Endothelial cell (in vitro differentiated cells): Measurements from ENCODE around the gene GRHPR. TPM values are rescaled to one million over a fixed set of nuclear protein-coding genes. Genes with fewer than 3 reads are reported as not detected.
A peak's percentile ranks its signal among the peaks of the same experiment; 100 is the strongest.

Source experiments
- DNase-seq: peaks from one replicate; pipeline ENCODE4 v3.0.0; 2021; ENCODE audit warnings: low spot score
- H3K27ac Mint-ChIP-seq: one replicate; pipeline ENCODE4 v1.8.0; 2021; ENCODE audit warnings: mixed read lengths, inconsistent platforms; ENCODE audit not compliant: unreplicated experiment
- H3K27me3 Mint-ChIP-seq: one replicate; pipeline ENCODE4 v1.8.0; 2021; ENCODE audit warnings: mild to moderate bottlenecking, moderate library complexity, mixed read lengths, inconsistent platforms; ENCODE audit not compliant: unreplicated experiment
- H3K36me3 Mint-ChIP-seq: one replicate; pipeline ENCODE4 v1.8.0; 2021; ENCODE audit warnings: mild to moderate bottlenecking, low read depth, mixed read lengths, inconsistent platforms; ENCODE audit not compliant: unreplicated experiment
- H3K4me1 Mint-ChIP-seq: one replicate; pipeline ENCODE4 v1.8.0; 2021; ENCODE audit warnings: mild to moderate bottlenecking, mixed read lengths, inconsistent platforms; ENCODE audit not compliant: unreplicated experiment
- H3K4me3 Mint-ChIP-seq: one replicate; pipeline ENCODE4 v1.8.0; 2021; ENCODE audit warnings: mild to moderate bottlenecking, mixed read lengths, inconsistent platforms; ENCODE audit not compliant: unreplicated experiment
- H3K9me3 Mint-ChIP-seq: one replicate; pipeline ENCODE4 v1.8.0; 2021; ENCODE audit warnings: mixed read lengths, inconsistent platforms; ENCODE audit not compliant: unreplicated experiment
- CTCF ChIP-seq: fragments of 200-600 bp; sonication (generic); IDR thresholded peaks from one replicate; pipeline ENCODE4 v1.5.0; 2021; ENCODE audit warnings: antibody characterized with exemption; ENCODE audit not compliant: unreplicated experiment
- total RNA-seq: library from RNA; stranded (reverse); fragmentation: NEBNext Ultra II Directional; extraction: Animal tissue kit (Norgen Biotek cat#: 25700); gene quantifications from one replicate; pipeline ENCODE4 v1.2.1, GENCODE V29; 2021; ENCODE audit not compliant: unreplicated experiment

The GRHPR gene
- total RNA-seq, 1 donor from 2014 or later = 81.5 TPM

- Mint-ChIP-seq H3K36me3 (no peaks in the 10 kb centered on the region), H3K27ac (no peak overlapping the region), H3K27me3 (peaks cover 4% of the 10 kb centered on the region), H3K4me1 (peaks cover 9% of the 10 kb centered on the region), H3K9me3 (no peaks in the 10 kb centered on the region), H3K4me3 (no peak overlapping the region)
- no peak for TF ChIP-seq CTCF
- no peak for DNase-seq
Measured at GRCh38 chr9:37480759-37481158, 58.3 kb downstream of the GRHPR start.

- DNase-seq = peak; percentile 88
- no peak within 1 kb of the TSS for H3K27ac Mint-ChIP-seq
- peaks cover 8% of the 10 kb centered on the region for H3K27me3 Mint-ChIP-seq
- H3K4me1 Mint-ChIP-seq = peaks cover 15% of the 10 kb centered on the region
- no peak for TF ChIP-seq CTCF
- peaks cover 10% of the 10 kb centered on the region for H3K36me3 Mint-ChIP-seq
- H3K9me3 Mint-ChIP-seq = no peaks in the 10 kb centered on the region
- peak within 1 kb of the TSS; percentile 93 for H3K4me3 Mint-ChIP-seq
Measured at GRCh38 chr9:37485389-37486255, 63.1 kb downstream of the GRHPR start, which contains the start of gene POLR1E. POLR1E (plus strand) TSS chr9:37485948; CDS start chr9:37486048, 100 bp downstream.

GRCh38 chr9:37486256-37486615, 63.7 kb downstream of the GRHPR start:
- Mint-ChIP-seq H3K4me3 (peak overlapping the region; percentile 93), H3K36me3 (peaks cover 10% of the 10 kb centered on the region), H3K9me3 (no peaks in the 10 kb centered on the region), H3K27me3 (peaks cover 8% of the 10 kb centered on the region), H3K27ac (no peak overlapping the region), H3K4me1 (peaks cover 15% of the 10 kb centered on the region)
- DNase-seq = no peak
- no peak for TF ChIP-seq CTCF

Other genes starting within 250 kb of the GRHPR start
- 9.0 TPM for gene ZBTB5, start 42.8 kb downstream of the GRHPR start, total RNA-seq
- gene POLR1E, start 63.3 kb downstream of the GRHPR start, total RNA-seq = 16.9 TPM
- gene FBXO10, start 153.7 kb downstream of the GRHPR start, total RNA-seq = 24.2 TPM
- gene TOMM5, start 169.9 kb downstream of the GRHPR start, total RNA-seq = 52.5 TPM
- gene FRMPD1, start 228.3 kb downstream of the GRHPR start, total RNA-seq = 0.08 TPM